ES-I3 (cell line): ENCODE data around the gene DUSP2.

Source experiments
- H3K36me3 ChIP-seq: 2 replicates; pipeline ENCODE4 v1.6.1; 2013; ENCODE audit warnings: mild to moderate bottlenecking, low read length, control low read depth, moderate library complexity; ENCODE audit not compliant: insufficient read depth
- H3K4me1 ChIP-seq: 2 replicates; pipeline ENCODE4 v1.6.1; 2013; ENCODE audit warnings: mild to moderate bottlenecking, control low read depth, low read length; ENCODE audit not compliant: insufficient read depth
- H3K9ac ChIP-seq: 2 replicates; pipeline ENCODE4 v1.6.1; 2013; ENCODE audit warnings: low read depth, mild to moderate bottlenecking, low read length, moderate library complexity
- H3K9me3 ChIP-seq: 2 replicates; pipeline ENCODE4 v1.6.1; 2013; ENCODE audit warnings: mild to moderate bottlenecking, low read length, moderate library complexity; ENCODE audit not compliant: control insufficient read depth, insufficient read depth

The DUSP2 gene

DNA sequence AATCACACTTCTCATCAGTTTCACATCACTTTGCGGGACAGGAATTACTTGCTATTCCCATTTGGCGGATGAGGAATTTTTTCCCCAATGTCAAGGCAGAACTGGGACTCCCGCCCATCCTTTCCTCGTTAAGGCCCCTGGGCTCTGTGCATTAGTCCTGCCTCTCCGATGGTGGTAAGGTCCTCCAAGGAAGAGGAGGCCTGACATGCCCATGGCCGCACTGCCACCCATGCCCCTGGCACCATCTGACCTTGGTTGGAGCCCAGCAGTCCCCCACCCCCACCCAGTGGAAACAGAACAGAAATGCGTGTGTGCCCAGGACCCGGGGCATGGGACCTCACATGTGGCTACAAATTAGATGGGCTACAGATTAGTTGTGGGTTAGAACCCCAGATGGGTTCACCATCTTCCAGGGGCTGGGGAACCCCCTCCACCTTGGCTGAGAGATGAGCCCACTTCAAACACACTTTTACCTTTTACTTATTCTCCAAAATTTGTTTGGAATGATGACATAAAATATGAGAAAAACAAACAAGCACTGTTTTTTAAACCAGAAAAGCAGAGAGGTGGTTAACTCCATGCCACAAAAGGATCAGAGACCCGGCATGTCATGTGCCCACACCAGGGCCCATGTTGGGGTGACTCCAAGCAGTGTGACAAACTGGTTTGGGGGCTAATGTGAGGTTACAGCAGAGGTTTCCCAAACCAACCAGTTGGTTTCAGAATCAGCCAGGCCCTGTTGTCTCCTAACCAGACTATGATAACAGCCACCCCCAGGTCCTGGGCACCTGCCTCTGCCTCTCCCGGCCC lies 11.0 kb upstream of the DUSP2 start:
- Histone ChIP-seq H3K36me3 (no peaks in the 10 kb centered on the region), H3K4me1 (no peaks in the 10 kb centered on the region; the same call in 1 of the 2 replicates), H3K9me3 (no peaks in the 10 kb centered on the region), H3K9ac (no peak overlapping the region)

DNA sequence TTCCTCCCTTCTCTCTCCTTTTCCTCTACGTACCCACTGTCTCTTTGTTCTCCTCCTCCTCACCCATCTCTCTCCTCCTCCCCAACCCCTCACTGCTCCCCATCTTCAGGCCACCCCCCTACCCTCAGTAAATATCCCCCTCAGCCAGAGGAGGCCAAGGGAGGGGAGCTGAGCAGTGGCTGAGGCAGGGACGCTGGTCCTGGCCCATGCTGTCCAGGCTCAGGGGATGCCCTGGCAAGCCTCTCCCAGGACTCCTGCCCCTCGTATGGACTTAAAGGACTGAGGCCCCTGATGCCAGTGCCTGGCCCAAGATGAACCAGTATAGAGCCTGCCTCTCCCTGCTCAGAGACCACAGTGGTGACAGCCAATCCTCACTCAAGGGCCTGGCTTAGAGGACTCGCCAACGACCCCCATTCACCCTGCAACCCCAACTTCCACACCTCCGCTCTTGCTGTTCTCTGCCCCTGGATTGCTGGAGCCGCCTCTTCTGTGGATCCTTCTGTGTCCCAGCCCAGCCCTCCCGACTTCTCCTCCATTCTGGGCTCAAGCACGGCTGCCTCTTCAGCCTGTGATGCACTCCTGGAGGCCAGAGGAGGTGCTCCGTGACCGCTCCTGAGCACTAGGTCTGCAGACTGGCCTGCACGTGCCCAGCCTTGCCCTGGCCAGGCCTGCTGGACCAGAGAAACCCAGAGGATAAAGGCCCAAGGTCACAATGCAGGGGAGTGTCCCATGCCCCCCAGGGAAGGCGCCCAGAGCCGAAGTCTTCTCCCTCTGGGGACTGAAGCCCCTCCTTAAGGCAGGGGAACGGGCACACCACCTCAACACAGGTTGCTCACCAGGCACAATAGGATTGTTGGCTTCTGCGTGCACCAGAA lies 9.5 kb upstream of the DUSP2 start:
- Histone ChIP-seq H3K9ac (no peak overlapping the region), H3K4me1 (no peaks in the 10 kb centered on the region; the same call in 1 of the 2 replicates), H3K36me3 (no peaks in the 10 kb centered on the region), H3K9me3 (no peaks in the 10 kb centered on the region)

DNA sequence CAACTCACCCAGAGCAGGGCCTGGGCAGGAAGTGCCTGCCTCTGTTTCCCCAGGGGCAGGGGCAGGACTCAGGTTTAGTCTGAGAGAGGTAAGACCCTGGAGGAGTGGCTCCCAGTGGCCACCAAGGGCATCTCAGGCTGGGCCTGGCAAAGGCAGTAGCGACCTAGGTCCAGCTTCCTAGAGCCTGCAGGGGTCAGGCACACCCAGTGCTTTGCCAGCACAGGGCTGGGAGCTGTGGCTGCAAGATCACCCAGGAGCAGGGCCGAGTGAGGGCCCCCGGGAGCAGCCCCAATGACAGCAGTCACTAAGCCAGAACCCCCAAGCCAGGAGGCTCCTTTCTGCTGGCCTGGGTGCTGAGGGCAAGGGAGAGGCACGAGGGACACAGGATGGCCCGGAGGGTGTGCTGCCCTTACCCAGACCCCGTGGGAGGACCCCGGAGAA lies 8.8 kb upstream of the DUSP2 start:
- H3K9me3 ChIP-seq, result no peaks in the 10 kb centered on the region
- H3K36me3 ChIP-seq, result no peaks in the 10 kb centered on the region
- H3K4me1 ChIP-seq, result no peaks in the 10 kb centered on the region; the same call in 1 of the 2 replicates
- H3K9ac ChIP-seq, result no peak overlapping the region

- Histone ChIP-seq H3K9ac (no peak overlapping the region), H3K4me1 (no peaks in the 10 kb centered on the region; the same call in 1 of the 2 replicates), H3K9me3 (no peaks in the 10 kb centered on the region), H3K36me3 (no peaks in the 10 kb centered on the region)
These were observed 8.1 kb upstream of the DUSP2 start for GRCh38 chr2:96153291-96153713.

DNA sequence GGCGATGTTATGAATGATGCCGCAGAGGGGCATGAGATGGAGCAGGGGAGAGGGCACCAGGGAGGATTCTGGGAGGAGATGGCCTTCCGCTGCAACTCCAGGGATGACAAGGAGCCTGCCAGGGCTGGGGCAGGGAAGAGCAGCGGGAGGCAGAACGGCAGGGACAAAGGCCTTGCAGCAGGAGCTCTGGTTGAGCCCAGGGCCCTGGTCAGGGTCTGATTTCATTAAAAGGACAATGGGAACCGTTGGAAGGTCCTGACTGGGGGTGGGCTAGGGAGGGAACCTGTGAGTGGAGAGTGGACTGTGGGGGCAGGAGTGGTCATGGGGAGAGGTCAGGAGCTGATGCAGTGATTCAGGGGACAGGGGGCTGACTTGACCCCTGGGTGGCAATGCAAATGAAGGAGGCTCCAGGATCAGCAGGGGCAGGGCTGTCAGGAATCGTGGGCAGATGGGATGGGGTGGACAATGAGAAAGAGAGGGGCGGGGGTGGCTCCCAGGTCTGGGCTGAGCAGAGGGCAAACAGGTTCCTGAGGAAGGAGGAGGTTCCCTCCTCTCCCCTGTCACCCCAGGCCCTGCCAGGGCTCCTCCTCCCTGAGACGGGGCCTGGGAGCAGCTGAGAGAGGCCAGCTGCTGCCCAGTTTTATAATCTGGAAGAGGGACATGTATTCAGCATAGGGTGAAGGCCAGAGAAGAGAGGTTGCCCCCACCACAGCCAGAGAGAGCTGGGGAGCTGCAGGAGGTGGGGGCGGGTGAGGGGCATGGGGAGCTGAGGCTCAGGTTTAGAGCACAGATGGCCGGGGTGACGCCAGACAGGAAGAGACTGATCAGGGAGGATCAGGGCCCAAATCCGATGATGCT lies 7.3 kb upstream of the DUSP2 start:
- Histone ChIP-seq H3K9ac (no peak overlapping the region), H3K4me1 (peaks cover 7% of the 10 kb centered on the region; the same call in 1 of the 2 replicates), H3K36me3 (no peaks in the 10 kb centered on the region), H3K9me3 (no peaks in the 10 kb centered on the region)

GRCh38 chr2:96151595-96152303 lies 6.5 kb upstream of the DUSP2 start:
- Histone ChIP-seq H3K36me3 (no peaks in the 10 kb centered on the region), H3K9me3 (no peaks in the 10 kb centered on the region), H3K4me1 (peaks cover 10% of the 10 kb centered on the region; the same call in 1 of the 2 replicates), H3K9ac (no peak overlapping the region)

- Histone ChIP-seq H3K9me3 (no peaks in the 10 kb centered on the region), H3K36me3 (no peaks in the 10 kb centered on the region), H3K4me1 (peaks cover 18% of the 10 kb centered on the region; the same call in 1 of the 2 replicates), H3K9ac (no peak overlapping the region)
These were observed 5.8 kb upstream of the DUSP2 start for GRCh38 chr2:96150791-96151594.

DNA sequence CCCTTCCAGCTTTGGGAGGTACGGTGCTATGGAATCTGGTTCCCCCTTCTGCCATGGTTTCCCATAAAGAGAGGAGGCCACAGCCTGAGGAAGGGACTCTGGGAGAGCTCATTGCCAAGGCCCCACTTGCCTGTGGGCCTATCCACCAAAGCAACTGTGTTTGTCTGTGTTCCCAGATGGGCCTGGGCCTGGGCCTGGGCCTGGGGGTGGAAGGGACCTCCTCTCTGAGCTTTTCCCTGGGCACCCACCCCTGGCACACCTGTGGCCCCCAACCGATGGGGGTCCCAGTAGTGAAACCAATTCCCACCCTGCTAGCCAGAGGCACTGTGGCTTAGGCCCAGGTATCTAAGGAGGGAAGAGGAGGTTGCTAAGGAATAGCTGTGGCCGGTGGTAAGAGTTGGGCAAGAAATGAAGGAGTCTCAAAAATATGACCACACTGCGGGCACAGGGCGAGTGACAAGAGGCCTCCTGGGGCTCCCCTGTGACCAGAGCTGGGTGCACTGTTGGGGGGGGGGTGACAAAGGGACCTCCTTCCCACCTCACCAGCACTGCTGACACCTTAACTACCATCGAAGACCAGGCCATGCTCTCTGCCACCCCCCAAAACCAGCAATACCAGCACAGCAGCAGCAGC lies 4.9 kb upstream of the DUSP2 start:
- H3K4me1 ChIP-seq, result peaks cover 22% of the 10 kb centered on the region; the same call in 1 of the 2 replicates
- H3K9ac ChIP-seq, result no peak overlapping the region
- no peaks in the 10 kb centered on the region for H3K9me3 ChIP-seq
- no peaks in the 10 kb centered on the region for H3K36me3 ChIP-seq

GRCh38 chr2:96148410-96149217 lies 3.4 kb upstream of the DUSP2 start:
- Histone ChIP-seq H3K9ac (no peak overlapping the region), H3K4me1 (peaks cover 22% of the 10 kb centered on the region; the same call in 1 of the 2 replicates), H3K36me3 (no peaks in the 10 kb centered on the region), H3K9me3 (no peaks in the 10 kb centered on the region)

GRCh38 chr2:96147593-96148201 lies 2.5 kb upstream of the DUSP2 start:
- Histone ChIP-seq H3K9me3 (no peaks in the 10 kb centered on the region), H3K9ac (no peak overlapping the region), H3K36me3 (no peaks in the 10 kb centered on the region), H3K4me1 (peaks cover 22% of the 10 kb centered on the region; the same call in 1 of the 2 replicates)

GRCh38 chr2:96146881-96147592 lies 1.8 kb upstream of the DUSP2 start:
- no peaks in the 10 kb centered on the region for H3K9me3 ChIP-seq
- H3K4me1 ChIP-seq, result peaks cover 22% of the 10 kb centered on the region; the same call in 1 of the 2 replicates
- H3K36me3 ChIP-seq, result no peaks in the 10 kb centered on the region
- H3K9ac ChIP-seq, result no peak overlapping the region
